Right atrium auricular region (tissue), 2 donors: ENCODE measurements around the gene DACT2. TPM values are rescaled to one million over a fixed set of nuclear protein-coding genes. Genes with fewer than 3 reads are reported as not detected.

Source experiments
- DNase-seq: peaks from one replicate; pipeline ENCODE4 v3.0.0-alpha.2; 2019; ENCODE audit warnings: low spot score
- H3K27ac ChIP-seq, 2 donors: fragments of 200-600 bp; sonication (generic); 1 replicate in 1 of 2; 2 replicates in 1 of 2; pipeline ENCODE4 v1.5.1; 2016 to 2019
- H3K27me3 ChIP-seq, 2 donors: fragments of 200-600 bp; sonication (generic); one replicate each; pipeline versions ENCODE4 v1.5.1 to v1.6.0; 2017 to 2019
- H3K36me3 ChIP-seq: fragments of 200-600 bp; sonication (generic); one replicate; pipeline ENCODE4 v1.5.1; 2016
- H3K4me1 ChIP-seq, 2 donors: fragments of 200-600 bp; sonication (generic); one replicate each; pipeline versions ENCODE4 v1.5.1 to v1.6.0; 2017 to 2019
- H3K4me3 ChIP-seq, 2 donors: fragments of 200-600 bp; sonication (generic); 1 replicate in 1 of 2; 2 replicates in 1 of 2; pipeline ENCODE4 v1.5.1; 2017 to 2019; ENCODE audit warnings: mild to moderate bottlenecking in 1 of 2, moderate library complexity in 1 of 2
- H3K9me3 ChIP-seq, 2 donors: fragments of 200-600 bp; sonication (generic); one replicate each; pipeline ENCODE4 v1.5.1; 2019
- total RNA-seq, 2 donors: library from RNA; depleted of rRNA; stranded (reverse); fragments of >200 nt; gene quantifications; one replicate each; pipeline ENCODE4 v1.1.0, GENCODE V29; 2016
- TF ChIP-seq, protein P1 (sequence below), 2 donors: fragments of 200-600 bp; sonication (generic); IDR thresholded peaks; one replicate each; pipeline ENCODE4 v1.5.1; 2019; ENCODE audit warnings: antibody characterized with exemption in 2 of 2

The DACT2 gene
- total RNA-seq, 2 donors from 2014 or later: 1.5 to 2.0 TPM

- TF ChIP-seq, protein P1, sequence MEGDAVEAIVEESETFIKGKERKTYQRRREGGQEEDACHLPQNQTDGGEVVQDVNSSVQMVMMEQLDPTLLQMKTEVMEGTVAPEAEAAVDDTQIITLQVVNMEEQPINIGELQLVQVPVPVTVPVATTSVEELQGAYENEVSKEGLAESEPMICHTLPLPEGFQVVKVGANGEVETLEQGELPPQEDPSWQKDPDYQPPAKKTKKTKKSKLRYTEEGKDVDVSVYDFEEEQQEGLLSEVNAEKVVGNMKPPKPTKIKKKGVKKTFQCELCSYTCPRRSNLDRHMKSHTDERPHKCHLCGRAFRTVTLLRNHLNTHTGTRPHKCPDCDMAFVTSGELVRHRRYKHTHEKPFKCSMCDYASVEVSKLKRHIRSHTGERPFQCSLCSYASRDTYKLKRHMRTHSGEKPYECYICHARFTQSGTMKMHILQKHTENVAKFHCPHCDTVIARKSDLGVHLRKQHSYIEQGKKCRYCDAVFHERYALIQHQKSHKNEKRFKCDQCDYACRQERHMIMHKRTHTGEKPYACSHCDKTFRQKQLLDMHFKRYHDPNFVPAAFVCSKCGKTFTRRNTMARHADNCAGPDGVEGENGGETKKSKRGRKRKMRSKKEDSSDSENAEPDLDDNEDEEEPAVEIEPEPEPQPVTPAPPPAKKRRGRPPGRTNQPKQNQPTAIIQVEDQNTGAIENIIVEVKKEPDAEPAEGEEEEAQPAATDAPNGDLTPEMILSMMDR (IDR thresholded peaks at IDR 0.05): peak in 1 of 2 donors; percentile 25
- no peak for DNase-seq
- no peaks in the 10 kb centered on the region for H3K4me1 ChIP-seq
- no peaks in the 10 kb centered on the region for H3K9me3 ChIP-seq
- H3K27ac ChIP-seq: no peak overlapping the region
- H3K27me3 ChIP-seq: no peaks in the 10 kb centered on the region
- no peak overlapping the region for H3K4me3 ChIP-seq
- H3K36me3 ChIP-seq: no peaks in the 10 kb centered on the region
These were observed 13.5 kb upstream of the DACT2 start for GRCh38 chr6:168333039-168333438.

DNA sequence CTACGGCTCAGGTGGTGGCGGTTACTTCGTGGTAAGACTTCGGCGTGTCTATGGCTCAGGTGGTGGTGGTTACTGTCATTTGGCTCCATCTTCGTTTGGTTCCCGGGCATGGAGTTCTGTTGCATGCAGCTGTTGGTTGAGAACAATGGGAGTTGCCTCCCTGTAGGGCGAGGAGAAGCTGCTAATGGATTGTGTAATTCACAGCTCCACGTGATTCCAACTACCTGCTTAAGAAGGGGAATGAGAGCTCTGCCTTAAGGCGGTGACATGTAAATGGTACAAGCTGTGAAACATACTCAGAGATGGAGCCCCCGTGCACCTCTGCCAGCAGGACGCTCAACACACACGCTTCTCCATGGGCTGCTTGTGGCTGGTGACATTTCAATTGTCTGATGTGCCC, 12.4 kb upstream of the DACT2 start:
- Histone ChIP-seq H3K27ac (no peak overlapping the region), H3K36me3 (no peaks in the 10 kb centered on the region), H3K4me3 (no peak overlapping the region), H3K9me3 (no peaks in the 10 kb centered on the region), H3K27me3 (no peaks in the 10 kb centered on the region), H3K4me1 (no peaks in the 10 kb centered on the region)
- TF ChIP-seq, protein P1 (IDR thresholded peaks at IDR 0.05): no peak
- no peak for DNase-seq

- no peaks in the 10 kb centered on the region for H3K36me3 ChIP-seq
- no peaks in the 10 kb centered on the region for H3K9me3 ChIP-seq
- no peaks in the 10 kb centered on the region for H3K27me3 ChIP-seq
- no peaks in the 10 kb centered on the region for H3K4me1 ChIP-seq
- no peak overlapping the region for H3K4me3 ChIP-seq
- TF ChIP-seq, protein P1 (IDR thresholded peaks at IDR 0.05): no peak
- H3K27ac ChIP-seq: no peak overlapping the region
- DNase-seq: no peak
These were observed 11.5 kb upstream of the DACT2 start for GRCh38 chr6:168331058-168331457.

DNA sequence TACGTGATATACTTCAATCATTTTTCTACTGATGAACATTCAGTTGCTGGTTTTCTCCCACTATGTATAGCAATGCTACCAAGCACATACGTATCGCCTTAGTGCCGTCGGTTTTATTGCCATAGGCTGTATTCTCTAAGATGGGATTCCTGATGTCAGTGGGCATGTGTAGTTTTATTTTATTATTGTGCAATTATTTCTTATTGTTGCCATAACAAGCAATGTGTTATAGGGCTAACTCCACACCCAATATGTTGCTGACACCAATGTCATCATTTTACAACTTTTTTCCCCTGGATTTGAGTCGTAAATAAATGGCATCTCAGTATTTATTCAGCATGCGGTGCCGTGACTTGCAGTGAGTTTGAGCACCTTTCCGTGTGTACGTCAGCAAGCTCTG, 10.8 kb upstream of the DACT2 start:
- DNase-seq: no peak
- Histone ChIP-seq H3K36me3 (no peaks in the 10 kb centered on the region), H3K9me3 (no peaks in the 10 kb centered on the region), H3K4me1 (no peaks in the 10 kb centered on the region), H3K27ac (no peak overlapping the region), H3K4me3 (no peak overlapping the region), H3K27me3 (no peaks in the 10 kb centered on the region)
- TF ChIP-seq, protein P1 (IDR thresholded peaks at IDR 0.05): no peak

DNA sequence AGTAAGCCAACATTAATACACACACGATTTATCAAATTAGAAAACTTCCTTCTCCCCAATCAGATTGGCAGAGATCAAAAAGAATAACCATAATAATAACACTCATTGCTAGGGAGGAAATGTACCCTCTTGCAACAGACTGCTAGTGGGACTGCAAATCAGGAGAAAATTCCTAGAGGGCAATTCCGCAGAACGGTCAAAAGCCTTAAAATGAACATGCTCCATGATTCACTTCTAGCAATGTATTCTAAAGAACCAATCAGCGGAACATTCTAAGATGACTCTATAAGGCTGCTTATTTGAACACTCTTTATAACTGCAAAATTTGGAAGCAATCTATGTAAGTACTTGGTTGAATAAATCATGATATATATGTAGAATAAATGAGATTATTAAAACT, 8.5 kb upstream of the DACT2 start:
- no peak overlapping the region for H3K4me3 ChIP-seq
- H3K27me3 ChIP-seq: no peaks in the 10 kb centered on the region
- H3K9me3 ChIP-seq: peaks cover 0 to 8% of the 10 kb centered on the region in 2 donors
- DNase-seq: no peak
- no peaks in the 10 kb centered on the region for H3K4me1 ChIP-seq
- H3K36me3 ChIP-seq: no peaks in the 10 kb centered on the region
- no peak overlapping the region for H3K27ac ChIP-seq
- TF ChIP-seq, protein P1 (IDR thresholded peaks at IDR 0.05): no peak
